GM06990 (cell line): Measurements from ENCODE around the gene DNAL1.
A peak's percentile ranks its signal among the peaks of the same experiment; 100 is the strongest.

Source experiments
- DNase-seq: peaks from one replicate; pipeline ENCODE4 v3.0.0-alpha.2; 2011; ENCODE audit not compliant: insufficient read length; ENCODE audit errors: extremely low read depth
- H3K27me3 ChIP-seq: replicated peaks from 2 replicates; pipeline ENCODE4 v1.6.0; 2011; ENCODE audit warnings: low read length; ENCODE audit not compliant: control insufficient read depth, insufficient read depth
- H3K36me3 ChIP-seq: 2 replicates; pipeline ENCODE4 v1.5.1; 2011; ENCODE audit warnings: low read length; ENCODE audit not compliant: control insufficient read depth, insufficient read depth
- H3K4me3 ChIP-seq: replicated peaks from 2 replicates; pipeline ENCODE4 v1.5.1; 2011; ENCODE audit warnings: low read depth, mild to moderate bottlenecking, control low read depth, low read length
- TF ChIP-seq, protein P1 (sequence below): IDR thresholded peaks from 2 replicates; pipeline ENCODE4 v1.5.1; 2011; ENCODE audit warnings: low read length, control low read depth, mild to moderate bottlenecking, inconsistent platforms; ENCODE audit not compliant: insufficient read depth, poor library complexity, severe bottlenecking

DNAL1 gene

DNA sequence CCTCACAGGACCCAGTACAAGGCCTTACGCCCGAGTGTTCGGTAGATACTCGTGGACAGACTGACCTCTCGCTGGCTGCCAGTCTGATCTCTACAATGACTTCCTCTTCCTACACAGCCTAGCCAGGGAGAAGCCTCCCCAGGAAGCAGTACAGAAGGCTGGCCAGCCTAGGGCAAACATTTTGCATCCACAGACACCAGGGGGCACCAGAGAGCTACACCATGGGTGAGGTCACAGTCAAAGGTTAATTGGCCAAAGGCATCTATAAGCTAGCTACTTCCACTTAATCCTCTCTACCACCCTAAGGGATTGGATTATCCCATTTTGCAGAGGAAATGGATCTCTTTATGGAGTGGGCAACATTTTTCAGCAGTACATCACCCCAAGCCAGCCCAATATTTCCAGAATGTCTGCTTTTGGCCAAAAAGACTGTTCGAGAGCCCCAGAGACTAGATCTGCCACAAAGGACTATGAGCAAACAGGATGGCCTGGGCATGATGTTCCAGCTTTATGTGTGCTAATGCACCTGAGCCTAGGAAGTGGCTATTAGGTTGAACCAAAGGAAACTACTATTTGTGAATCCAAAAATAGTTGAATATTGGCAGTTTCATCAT is 84.0 kb downstream of the DNAL1 start:
- no peaks in the 10 kb centered on the region for H3K27me3 ChIP-seq
- H3K36me3 ChIP-seq = peaks cover 54% of the 10 kb centered on the region
- no peak overlapping the region for H3K4me3 ChIP-seq
- TF ChIP-seq, protein P1, sequence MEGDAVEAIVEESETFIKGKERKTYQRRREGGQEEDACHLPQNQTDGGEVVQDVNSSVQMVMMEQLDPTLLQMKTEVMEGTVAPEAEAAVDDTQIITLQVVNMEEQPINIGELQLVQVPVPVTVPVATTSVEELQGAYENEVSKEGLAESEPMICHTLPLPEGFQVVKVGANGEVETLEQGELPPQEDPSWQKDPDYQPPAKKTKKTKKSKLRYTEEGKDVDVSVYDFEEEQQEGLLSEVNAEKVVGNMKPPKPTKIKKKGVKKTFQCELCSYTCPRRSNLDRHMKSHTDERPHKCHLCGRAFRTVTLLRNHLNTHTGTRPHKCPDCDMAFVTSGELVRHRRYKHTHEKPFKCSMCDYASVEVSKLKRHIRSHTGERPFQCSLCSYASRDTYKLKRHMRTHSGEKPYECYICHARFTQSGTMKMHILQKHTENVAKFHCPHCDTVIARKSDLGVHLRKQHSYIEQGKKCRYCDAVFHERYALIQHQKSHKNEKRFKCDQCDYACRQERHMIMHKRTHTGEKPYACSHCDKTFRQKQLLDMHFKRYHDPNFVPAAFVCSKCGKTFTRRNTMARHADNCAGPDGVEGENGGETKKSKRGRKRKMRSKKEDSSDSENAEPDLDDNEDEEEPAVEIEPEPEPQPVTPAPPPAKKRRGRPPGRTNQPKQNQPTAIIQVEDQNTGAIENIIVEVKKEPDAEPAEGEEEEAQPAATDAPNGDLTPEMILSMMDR = peak; percentile 89
- DNase-seq = no peak

DNA sequence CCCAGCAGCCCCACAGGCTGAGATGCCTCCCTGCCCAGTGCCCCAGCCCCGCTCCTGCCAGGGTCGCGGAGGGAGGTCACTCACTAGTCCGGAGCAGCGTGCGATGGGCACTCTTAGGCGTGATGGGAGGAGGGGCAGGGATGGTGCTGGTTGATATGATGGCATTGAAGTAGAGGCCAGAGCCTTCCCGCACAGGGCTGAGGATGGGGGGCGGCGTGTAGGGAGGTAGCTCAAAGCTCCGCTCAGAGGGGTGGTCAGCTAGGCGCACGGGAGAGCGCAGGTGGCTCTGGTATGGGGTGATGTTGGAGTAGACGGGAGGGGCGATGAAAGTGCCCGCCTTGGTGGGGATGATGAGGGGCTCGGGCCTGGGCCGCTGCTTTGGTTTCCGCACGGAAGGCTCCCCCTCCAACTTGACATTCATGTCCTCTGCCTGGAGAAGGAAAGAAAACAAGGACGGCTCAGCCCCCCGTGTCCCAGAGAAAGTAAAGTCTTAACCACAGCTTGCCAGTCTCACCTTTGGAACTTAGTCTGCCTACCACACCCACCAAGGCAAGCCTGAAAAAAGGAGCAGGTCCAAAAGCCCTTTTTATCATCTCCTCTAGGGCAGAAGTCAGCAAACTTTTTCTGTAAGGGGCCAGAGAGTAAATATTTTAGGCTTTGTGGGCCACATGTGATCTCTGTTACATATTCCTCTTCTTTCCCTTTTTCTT is 84.9 kb downstream of the DNAL1 start:
- TF ChIP-seq, protein P1 = no peak
- Histone ChIP-seq H3K4me3 (no peak overlapping the region), H3K36me3 (peaks cover 47% of the 10 kb centered on the region), H3K27me3 (no peaks in the 10 kb centered on the region)
- no peak for DNase-seq

DNA sequence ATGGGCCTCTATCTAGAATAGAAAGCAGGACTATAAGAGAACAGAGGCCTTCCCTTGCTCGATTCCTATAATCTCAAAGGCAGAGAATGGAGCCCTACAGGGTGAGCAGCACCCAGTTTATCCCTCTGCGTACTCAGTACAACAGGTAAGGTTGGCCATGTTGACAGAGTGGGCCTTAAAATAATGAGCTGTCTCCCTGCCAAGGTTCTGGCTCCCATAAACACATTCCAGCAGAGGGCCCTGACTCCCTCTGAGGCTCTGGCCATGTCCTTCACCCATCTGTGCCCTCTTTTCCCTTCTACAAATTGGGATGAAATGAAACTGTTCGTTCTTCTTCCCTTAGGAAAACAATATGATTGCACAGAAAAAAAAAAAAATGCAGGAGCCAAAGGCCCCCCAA is 86.3 kb downstream of the DNAL1 start:
- Histone ChIP-seq H3K27me3 (no peaks in the 10 kb centered on the region), H3K4me3 (no peak overlapping the region), H3K36me3 (peaks cover 37% of the 10 kb centered on the region)
- DNase-seq = no peak
- TF ChIP-seq, protein P1 = no peak

DNA sequence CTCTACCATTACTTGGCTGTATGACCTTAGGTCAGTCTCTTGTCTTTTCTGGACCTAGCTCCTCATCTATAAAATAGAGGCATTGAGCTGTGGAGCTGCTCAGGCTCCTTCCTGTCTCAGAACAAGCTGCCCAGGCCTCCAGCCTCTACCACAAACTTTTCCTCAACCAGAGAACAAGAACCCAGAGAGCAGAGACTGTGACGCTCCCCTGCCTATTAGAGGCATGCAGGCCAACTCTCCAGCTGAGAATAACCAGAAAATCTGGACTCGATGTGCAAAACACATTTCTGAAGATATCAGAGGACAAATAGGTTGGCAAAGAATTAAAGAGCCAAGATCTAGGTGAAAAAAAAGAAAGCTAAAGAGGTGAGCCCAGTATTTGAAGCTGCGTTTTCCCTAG is 87.2 kb downstream of the DNAL1 start:
- TF ChIP-seq, protein P1 = no peak
- Histone ChIP-seq H3K36me3 (peaks cover 31% of the 10 kb centered on the region), H3K27me3 (no peaks in the 10 kb centered on the region), H3K4me3 (no peak overlapping the region)
- no peak for DNase-seq

DNA sequence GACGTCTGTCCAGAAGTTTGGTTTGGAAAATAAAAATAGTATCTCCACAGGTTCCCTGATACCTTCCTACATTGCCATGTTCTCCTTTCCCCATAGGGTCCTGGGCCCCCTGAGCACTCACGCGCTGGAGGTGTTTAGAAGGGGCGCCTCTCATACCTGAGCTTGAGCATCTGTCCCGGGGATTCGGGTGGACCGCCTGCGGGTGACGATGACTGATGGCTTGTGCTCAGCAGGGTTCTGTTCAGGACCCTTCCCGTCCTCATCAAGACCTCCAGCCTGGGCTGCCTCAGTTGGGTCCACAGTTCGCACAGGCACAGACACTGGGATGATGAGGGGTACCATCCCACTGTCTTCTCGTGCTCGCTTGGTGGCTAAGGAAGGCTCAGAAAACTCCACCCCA is 92.1 kb downstream of the DNAL1 start:
- no peak overlapping the region for H3K4me3 ChIP-seq
- TF ChIP-seq, protein P1 = no peak
- H3K36me3 ChIP-seq = peaks cover 35% of the 10 kb centered on the region
- no peak for DNase-seq
- H3K27me3 ChIP-seq = no peaks in the 10 kb centered on the region
